NCI-H1417 treated with DMSO at 0.1 percent for 48 hours (cell line): Measurements from ENCODE around the gene GPSM1.
A peak's percentile ranks its signal among the peaks of the same experiment; 100 is the strongest.

ENCODE experiments used
- DNase-seq: peaks from one replicate; lab custom pipeline; 2025; lab: John Stamatoyannopoulos, UW

Gene GPSM1, protein sequence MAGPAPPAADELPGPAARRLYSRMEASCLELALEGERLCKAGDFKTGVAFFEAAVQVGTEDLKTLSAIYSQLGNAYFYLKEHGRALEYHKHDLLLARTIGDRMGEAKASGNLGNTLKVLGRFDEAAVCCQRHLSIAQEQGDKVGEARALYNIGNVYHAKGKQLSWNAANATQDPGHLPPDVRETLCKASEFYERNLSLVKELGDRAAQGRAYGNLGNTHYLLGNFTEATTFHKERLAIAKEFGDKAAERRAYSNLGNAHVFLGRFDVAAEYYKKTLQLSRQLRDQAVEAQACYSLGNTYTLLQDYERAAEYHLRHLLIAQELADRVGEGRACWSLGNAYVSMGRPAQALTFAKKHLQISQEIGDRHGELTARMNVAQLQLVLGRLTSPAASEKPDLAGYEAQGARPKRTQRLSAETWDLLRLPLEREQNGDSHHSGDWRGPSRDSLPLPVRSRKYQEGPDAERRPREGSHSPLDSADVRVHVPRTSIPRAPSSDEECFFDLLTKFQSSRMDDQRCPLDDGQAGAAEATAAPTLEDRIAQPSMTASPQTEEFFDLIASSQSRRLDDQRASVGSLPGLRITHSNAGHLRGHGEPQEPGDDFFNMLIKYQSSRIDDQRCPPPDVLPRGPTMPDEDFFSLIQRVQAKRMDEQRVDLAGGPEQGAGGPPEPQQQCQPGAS

DNA sequence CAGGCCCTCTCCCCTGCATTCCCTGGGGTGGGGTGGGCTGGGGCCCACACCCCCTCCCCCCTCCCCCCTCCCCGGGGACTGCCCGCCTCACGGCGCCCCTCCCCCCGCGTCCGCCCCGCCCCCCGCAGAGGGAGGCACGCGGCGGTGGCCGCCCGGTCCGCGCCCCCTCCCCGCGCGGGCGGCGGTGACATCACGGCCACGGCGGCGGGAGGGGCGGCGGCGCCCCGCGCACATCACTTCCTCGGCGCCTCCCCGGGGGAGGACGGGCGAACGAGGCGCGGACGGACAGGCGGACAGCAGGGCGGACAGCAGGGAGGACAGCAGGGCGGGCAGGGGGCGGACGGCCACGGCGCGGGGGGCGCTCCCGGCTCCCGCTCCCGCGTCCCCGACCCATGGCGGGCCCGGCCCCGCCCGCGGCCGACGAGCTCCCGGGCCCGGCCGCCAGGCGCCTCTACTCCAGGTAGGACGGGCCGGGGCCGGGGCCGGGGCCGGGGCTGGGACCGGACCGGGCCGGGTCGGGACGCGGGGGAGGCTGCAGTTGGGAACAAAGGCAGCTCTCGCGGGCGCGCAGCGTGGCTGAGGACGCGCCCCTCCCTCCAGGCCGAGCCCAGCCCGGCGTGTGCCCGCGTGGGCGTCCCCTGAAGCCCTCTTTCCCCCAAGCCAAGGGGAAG lies at the start of gene GPSM1:
GPSM1 (plus strand) TSS at position 236 of the 671 bp plus-strand sequence; CDS start at position 393, 157 bp downstream.
- no peak for DNase-seq

DNA sequence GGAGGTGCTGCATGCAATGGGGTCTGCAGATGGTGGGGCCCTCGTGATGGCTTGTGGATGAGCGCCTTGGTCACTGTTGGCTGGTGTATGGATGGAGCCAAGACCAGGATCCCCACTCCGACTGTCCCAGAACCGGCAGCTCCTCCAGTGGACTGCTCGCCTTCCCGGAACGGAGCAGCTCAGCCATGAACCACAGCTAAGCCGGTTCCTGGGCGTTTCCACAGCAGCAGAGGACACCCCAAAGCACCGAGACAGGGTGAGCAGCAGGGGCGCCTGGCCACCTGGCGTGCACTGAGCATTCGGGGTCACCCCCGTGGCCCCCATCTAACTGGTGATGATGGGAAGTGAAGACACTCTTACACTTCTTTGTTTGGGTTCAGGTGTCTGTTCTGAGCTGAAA lies 49.6 kb upstream of the GPSM1 start:
- no peak for DNase-seq

DNA sequence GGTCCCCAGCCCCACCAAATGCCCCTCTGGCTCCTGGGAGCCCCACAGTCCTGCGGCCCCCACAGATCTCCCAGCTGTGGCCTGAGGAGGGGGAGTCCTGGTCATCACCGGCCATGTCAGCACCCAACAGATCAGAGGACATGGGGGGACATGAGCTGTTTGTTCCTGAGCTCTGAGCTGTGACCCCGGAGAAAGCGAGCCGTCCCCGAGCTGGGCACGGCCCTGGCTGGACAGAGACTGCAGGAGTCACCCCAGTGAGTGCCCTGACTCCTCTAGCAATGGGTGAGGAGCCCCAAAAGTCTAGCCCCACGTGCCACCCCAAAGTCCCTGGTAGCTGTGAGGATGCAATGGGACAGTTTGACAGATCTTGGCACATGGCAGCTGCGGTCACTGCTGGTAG lies 49.1 kb upstream of the GPSM1 start:
- no peak for DNase-seq

DNA sequence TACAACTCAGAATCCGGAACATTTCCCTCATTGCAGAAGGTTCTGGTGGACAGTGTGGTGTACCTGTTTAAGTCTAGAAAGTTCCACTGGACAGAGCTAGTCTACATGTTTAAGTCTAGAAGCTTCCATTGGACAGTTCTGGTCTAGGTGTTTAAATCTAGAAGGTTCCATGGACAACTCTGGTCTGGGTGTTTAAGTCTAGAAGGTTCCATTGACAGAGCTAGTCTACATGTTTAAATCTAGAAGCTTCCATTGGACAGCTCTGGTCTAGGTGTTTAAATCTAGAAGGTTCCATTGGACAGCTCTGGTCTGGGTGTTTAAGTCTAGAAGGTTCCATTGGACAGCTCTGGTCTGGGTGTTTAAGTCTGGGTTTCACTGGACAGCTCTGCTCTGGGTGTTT lies 48.4 kb upstream of the GPSM1 start:
- DNase-seq, result no peak

DNA sequence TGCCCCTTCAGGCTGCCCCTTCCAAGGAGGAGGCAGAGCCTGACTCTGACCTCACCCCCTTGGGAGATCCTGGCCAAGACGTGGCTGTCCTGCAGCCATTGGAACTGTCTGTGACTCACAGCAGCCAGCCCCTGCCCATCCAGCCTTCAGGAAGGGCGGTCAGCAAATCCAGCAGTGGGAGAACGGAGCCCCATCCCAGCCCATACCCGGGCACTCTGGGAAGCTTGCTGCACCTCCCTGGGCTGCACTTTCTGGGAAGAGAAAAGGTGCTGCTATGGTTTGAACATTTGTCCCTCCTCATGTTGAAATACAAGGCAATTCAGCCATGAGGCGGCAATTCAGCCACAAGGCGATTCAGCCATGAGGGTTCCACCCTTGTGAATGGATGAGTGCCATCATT lies 47.9 kb upstream of the GPSM1 start:
- DNase-seq, result no peak

DNA sequence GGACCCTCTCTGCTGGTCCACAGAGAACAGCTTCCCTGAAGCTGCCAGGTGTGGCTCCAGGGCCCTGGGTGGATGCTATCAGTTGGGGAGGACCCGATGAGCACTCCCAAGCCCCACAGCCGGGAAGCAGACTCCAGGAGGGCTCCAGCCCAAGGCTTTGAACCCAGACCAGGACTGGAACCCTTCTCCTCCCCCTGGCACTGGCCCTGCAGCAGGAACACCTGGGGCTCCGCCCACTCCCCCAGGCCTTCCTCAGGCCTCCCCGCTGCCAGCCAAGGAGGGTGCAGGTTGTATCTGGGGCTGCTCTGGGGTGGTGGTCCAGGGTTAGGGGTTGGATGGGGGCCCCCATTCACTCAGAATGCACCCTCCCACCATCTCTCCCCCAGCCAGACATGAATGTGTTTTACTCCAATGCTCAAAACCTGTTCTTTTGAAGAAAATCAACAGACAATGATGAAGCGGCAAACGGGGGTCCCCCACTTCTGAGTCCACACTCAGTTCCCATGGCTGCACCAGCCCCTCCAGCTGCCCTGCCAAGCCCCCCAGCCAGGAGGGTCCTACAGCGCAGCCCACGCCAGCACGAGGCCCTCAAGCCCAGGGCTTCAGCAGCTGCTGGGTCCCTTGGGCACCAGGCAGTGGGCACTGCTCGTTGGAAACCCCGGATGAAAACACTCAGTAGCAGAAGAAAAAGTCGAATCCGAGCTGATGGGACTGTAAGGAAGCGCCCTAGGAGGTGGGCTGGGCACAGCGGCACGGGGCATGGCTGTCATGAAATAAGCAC lies 46.6 kb upstream of the GPSM1 start:
- DNase-seq, result no peak

DNA sequence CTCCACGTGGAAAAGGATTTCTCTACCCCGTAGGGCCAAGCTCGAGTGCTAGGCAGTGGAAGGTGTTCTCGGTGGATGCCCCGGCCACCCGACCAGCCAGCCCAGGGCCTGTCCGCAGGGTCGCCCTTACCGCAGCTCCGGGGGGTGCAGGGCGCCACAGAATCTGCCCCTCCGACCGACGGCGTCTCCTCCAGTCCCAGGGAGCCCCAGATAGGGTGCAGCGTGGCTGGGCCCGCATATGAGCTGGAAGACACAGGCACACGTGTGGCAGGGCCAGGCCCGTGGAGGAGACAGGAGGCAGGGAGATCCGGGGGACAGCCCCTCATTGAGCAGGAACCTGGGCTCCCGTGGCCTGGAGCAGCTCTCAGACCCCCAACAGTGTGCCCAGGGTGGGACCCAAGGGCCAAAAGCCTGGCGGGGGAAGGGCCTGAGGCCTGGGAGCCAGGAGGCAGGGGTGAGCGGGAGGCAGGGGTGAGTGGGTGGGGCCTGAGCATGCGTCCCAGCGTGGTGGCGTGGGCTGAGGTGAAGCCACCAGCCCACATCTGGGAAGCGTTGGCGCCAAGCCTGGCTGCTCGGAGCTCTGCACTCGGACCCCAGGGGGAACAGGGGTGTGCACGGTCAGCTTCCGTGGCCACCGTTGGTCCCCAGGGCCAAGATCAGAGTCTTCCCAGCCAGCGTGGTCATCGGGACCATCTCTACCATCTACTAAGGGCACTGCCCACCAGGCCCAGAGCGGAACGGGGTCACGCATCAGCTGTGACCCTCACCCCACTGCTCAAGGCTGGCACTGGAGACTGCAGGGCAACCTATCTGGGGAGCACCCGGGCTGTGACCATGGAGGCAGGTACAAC lies 45.7 kb upstream of the GPSM1 start:
- no peak for DNase-seq

DNA sequence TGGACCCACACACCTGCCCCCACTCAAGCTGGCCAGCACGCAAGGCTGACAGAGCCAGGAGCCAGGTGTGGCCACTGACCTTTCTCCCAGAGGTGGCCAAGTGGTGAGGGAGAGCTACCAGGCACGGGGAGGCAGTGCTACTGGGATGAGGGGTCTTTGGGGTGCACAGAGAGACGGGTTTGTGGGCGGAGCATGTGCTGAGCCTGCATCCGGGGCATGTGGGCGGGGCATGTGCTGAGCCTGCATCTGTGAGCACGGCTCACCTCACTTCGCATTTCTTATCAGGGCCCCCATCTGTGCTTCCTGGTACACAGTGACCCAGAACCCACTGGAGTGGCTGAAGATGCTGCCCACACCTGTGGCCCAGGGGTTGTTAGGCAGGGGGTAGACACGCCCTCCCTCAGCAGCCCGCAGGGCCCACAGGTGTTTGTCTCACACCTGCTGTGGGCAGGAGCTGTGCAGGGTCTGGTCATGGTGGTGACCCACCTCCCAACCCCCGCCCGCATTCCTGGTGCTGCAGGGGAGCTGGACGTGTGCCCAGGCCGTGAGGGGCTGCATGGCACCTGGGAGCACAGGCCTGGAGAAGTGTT lies 45.0 kb upstream of the GPSM1 start:
- DNase-seq, result no peak

DNA sequence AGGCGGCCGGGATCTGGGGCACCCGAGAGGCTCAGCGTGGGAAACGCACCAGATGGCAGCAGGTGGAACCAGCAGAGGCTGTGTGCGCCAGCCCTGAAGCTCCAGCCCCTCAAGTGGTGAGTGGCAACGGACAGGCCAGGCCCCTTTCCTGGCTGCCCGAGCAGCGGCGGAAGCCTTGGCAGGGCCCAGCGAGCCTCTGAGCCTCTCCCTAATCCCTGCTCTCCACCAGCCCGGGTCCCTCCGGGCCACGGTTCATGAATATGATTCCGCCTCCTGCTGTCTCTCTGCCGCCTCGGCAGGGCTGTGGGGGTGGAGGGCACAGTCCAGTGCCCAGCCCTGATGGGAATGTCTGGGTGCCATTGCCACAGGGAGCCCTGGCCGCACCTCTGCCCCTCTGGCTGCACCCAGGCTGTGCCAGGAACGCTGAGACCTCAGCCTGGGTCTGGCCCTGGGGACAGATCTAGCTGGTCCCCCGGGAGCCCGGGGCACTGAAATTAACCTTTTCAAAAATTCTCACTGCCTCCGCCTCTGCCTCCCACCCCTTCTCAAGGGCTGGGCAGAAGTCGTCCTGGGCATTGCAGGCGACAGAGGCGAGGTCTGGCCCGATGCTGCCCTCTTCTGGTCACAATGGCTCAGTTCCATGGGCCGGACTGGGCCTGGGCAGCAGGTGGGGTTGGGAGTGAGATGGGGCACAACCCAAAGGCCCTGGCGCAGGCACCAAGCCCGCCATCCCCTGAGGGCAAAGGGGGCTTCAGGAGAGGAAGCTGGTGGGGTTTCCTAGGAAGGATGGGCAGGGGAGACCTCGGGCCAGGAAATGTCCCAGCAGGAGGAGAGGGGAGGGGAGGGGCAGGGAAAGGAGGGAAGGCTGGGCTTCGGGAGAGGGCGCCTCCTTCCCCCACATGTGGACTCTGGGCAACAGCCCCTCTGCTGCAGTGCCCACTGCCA lies 43.8 kb upstream of the GPSM1 start:
- DNase-seq, result peak; percentile 38

DNA sequence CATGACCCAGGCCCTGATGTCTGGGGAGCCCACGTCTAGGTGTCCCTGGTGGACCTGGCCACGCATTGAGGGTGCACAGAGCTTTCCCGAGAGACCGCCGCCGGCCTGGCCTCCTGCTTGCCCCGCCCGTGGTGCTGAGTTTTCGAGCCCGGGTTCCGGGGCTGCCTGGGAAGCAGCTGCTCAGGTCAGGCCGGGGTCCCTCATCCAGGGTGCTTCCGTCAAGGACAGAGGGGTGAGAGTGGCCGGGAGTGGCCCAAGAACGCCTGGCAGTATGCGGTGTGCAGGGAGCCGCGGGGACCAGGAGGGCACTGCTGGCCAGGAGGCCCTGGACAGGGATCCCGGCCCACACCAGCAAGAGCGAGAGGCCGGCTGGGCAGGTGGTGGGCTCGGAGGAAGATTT lies 43.0 kb upstream of the GPSM1 start:
- no peak for DNase-seq

DNA sequence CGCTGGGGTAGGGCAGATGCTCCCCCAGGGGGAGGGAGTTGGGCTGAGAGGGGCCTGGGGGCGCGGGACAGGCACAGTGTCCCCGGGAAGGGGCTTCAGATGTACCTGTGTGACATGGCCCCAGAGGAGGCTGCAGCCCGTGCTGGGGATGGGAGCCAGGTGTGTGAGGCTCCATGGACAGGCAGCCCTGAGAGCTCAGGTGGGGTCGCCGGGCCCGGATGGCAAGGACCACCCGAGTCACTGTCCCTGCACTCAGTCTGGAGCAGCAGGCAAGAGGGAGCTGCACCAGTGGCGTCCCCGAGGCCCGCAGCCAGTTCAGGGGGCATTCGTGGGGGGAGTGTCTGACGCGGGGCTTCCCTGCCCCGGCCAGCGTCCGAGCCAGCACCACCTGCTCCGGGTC lies 42.4 kb upstream of the GPSM1 start:
- no peak for DNase-seq

DNA sequence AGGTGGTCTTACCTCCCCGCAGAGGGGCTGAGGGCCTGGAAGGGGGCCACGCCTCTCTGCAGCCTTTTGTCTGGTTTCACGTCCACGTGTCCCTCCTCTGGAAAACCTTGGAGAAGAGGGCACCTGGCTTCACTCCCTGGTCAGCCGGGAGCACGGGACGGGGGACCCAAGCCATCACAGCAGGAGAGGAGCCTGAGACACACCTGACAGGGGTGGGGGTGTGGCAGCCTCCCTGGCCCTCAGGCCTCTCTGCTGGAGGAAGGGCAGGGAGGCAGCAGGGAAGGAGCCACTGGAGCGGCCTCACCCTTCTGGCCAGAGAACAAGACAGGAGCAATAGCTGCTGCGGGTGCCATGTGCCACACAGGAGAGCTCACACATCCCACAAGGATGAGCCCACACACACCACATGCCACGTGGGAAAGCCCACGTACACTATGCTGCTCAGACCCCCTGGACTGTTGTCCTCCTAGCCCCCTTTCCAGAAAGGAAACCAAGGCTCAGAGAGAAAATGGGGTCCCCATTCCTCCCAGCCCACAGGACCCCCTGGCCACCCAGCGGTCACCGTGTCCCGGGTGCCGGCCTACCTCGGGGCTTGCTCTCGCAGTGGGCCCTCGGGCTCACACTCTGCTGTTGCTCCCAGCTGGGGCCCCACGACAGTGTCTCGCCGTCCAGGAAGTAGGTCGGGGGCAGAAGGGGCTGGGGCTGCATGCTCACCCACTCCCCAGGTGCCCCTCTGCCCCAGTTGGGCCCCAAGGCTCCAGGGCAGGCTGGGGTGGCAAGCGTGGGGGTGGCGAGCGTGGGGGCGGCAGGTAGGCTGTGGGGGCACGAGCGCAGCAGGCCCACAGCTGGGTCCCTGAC lies 41.6 kb upstream of the GPSM1 start:
- DNase-seq, result no peak

DNA sequence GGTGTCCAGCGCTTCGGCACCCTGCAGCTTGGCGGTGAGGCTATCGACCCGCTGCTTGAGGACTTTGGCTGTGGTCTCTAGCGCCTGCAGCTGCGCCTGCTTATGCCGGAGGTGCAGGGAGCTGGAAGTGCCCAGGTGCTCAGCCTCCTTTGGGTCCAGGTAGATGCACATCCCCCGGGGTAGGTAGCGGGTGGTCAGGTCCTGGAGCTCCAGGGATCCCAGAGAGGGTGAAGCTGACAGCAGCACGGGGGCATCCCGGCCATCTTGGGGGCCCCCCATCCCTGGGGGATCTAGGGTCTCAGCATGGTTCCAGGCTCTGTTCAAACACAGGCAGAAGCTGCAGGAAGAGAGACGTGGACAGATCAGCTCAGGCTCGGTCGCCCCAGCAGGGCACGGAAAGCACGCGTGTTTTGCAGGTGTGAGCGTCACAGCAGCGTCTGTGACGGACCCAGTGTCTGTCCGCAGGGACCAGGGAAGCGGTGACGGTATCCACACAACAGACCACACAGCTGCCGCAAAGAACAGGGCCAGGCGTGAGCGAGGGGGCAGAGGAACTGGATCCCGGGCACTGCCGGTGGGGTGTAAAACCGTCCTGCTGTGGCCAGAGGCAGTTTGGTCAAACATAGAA lies 40.9 kb upstream of the GPSM1 start:
- no peak for DNase-seq

DNA sequence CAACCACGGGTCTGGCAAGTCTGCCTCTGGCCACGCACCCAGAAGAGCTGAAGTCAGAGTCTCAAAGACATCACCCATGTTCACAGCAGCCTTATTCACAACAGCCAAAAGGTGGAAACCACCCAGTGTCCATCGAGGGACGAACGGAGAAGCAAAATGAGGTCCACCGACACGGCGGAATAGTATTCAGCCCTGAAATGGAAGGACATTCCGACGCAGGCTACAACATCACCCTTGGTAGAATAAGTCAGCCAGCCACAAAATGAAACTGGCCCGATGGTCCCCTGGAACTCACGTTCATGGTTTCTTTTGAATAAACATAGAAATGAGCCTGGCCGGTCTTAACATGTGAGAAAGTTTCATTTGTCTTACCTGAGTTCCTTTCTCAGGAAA lies 40.4 kb upstream of the GPSM1 start:
- DNase-seq, result no peak

DNA sequence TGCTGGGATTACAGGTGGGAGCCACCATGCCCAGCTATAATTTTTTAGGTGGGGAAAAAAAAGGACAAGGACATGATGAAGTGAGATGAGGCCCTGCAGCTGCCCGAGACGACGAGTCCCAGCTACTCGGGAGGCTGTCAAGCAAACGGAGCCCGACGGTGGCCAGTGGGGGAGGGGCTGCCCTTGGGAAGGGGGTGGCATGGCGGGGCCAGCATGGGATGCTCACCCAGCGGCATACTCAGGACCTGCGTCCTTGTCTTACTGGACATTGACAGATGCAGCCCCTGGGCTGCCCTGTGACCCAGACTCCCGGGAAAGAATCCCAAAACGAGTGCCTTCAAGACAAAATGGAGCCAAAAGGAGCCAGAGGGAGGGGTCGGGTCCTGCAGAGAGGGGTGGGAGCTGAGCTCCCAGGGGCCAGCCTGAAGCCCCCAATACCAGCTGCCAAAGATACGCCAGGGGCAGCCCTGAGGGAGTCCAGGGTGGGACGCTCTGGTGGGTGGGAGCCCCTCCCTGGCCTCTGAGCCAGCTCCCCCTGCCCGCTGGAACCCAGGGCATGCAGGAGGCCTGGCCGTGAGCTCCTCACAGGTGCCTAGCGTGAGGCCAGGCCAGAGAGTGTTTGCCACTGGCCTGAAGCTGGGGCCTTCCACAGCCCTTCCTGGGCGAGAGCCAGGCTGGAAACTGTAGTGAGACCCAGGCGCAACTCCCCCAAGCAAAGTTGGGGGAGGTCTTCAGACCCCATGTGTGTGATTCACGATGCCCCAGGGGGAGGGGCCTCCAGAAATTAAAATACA lies 39.2 kb upstream of the GPSM1 start:
- DNase-seq, result no peak

DNA sequence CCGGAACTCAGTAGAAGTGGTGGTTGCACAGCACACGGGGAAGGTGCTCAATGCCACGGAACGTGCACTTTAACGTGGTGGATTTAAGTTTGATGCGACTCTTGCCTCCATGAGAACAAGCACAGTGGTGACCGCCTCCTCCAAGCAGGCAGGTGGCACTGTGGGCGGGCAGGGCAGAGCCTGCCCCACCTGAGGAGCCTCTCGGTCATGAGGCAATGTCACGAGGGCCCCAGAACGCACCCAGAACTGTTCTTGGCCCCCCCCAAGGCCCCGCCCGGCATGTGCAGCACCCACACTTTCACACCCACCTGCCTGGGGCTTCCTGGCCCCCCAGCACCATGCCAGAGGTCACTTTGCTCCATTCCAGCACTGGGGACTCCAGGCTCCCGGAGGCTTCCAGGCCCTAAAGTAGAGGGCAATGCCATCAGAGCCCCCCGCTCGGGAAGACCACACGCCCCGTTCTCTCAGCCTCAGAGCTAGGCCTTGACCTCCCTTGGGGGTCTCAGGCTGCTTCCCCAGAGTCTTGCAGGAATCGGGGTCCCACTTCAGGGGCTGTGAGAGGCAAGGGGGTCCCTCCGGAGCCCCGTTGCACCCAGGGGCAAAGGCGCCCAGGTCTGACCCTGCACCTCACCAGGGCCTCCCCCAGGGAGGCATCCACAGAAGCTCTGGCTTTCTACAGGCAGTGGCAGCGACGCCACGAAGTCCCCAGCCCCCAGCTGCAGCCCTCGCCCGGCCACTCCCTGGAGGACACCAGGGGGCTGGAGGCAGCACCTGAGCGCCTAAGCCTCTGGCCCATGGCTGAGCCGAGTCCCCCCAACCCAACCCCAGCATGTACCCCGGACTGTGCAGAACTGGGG lies 37.5 kb upstream of the GPSM1 start:
- no peak for DNase-seq
